ENCODE results near the gene PRKAA2. TPM values are rescaled to one million over a fixed set of nuclear protein-coding genes. Genes with fewer than 3 reads are reported as not detected.

The PRKAA2 gene
- total and polyA plus RNA-seq, 2 of the 4 experiments (the other 2 are of a cell fraction): 0.72 to 1.4 TPM

GRCh38 chr1:56645677-56646305 is 677 bp downstream of the PRKAA2 start:
- Histone ChIP-seq H3K79me1 (ENCODE audit: low read depth in 1 of 2, low read length in 2 of 2) (peaks cover 0 to 6% of the 10 kb centered on the region in 2 experiments; a peak in 2 of 4 replicates), H3K56ac (ENCODE audit: extremely low read depth, insufficient read depth, low read length) (no peak overlapping the region), H3K9ac (ENCODE audit: low read depth, low read length) (peak overlapping the region; percentile 67), H3K23ac (ENCODE audit: low read depth, low read length) (peak overlapping the region; percentile 87), H3K18ac (ENCODE audit: low read depth, low read length) (peak overlapping the region; percentile 66), H3K4me1 (ENCODE audit: control insufficient read depth, insufficient read depth, low read length) (peaks cover 2% of the 10 kb centered on the region; the same call in 1 of the 2 replicates), H4K8ac (ENCODE audit: low read depth in 2 of 2, low read length in 2 of 2) (peak overlapping the region; percentile 15 to 63; a peak in 3 of 4 replicates), H3K9me1 (ENCODE audit: insufficient read depth, low read length) (no peaks in the 10 kb centered on the region), H4K5ac (ENCODE audit: low read depth, low read length) (peak overlapping the region; percentile 37; the same call in 1 of the 2 replicates), H3K9me3 (ENCODE audit: control insufficient read depth, insufficient read depth, low read length) (no peaks in the 10 kb centered on the region), H4K91ac (ENCODE audit: insufficient read depth, low read depth, low read length) (peak overlapping the region; percentile 44; the same call in 1 of the 2 replicates), H2BK15ac (ENCODE audit: low read depth, low read length) (peak overlapping the region; percentile 28; the same call in 1 of the 3 replicates), H2BK120ac (ENCODE audit: low read depth, low read length) (peak overlapping the region; percentile 48; the same call in 1 of the 2 replicates), H3K27ac (ENCODE audit: insufficient read depth, low read length) (no peak overlapping the region; the same call in 1 of the 2 replicates), H2AFZ (replicated peaks; ENCODE audit: low read length, poor library complexity) (peak overlapping the region; percentile 99), H3K27me3 (ENCODE audit: control insufficient read depth, insufficient read depth, low read length) (no peaks in the 10 kb centered on the region), H3K4me3 (ENCODE audit: insufficient read depth, low read depth, low read length) (peak overlapping the region; percentile 92), H4K20me1 (ENCODE audit: insufficient read depth, low read length) (no peaks in the 10 kb centered on the region), H3K14ac (replicated peaks; ENCODE audit: low read depth, low read length) (peak overlapping the region; percentile 16; the same call in 1 of the 2 replicates), H2BK5ac (ENCODE audit: low read depth, low read length, poor library complexity, severe bottlenecking) (no peak overlapping the region), H2BK20ac (ENCODE audit: low read depth, low read length) (no peak overlapping the region), H3K4me2 (ENCODE audit: low read depth, low read length) (peak overlapping the region; percentile 97), H2AK9ac (replicated peaks; ENCODE audit: low read depth, low read length, poor library complexity) (peak overlapping the region; percentile 47), H3K4ac (ENCODE audit: low read depth, low read length) (peak overlapping the region; percentile 38; the same call in 1 of the 2 replicates), H2AK5ac (ENCODE audit: low read depth, low read length) (no peak overlapping the region; the same call in 1 of the 2 replicates), H3K36me3 (ENCODE audit: control insufficient read depth, insufficient read depth, low read length) (no peaks in the 10 kb centered on the region)
- ATAC-seq (ENCODE audit: low read depth): peak; percentile 41
- POLR2A ChIA-PET (ENCODE audit: unreplicated experiment): interaction anchor here (0.6 kb wide), 1 partner anchor 70 kb away, joined by 3 read pairs; no protein-coding TSS in a partner anchor
- dilution Hi-C loops (cut with HindIII; ENCODE audit: low sequenced_read_pairs, unreplicated experiment): no loop called here
- DNase-seq: no peak
- CTCF ChIA-PET: no interaction called here
- in situ Hi-C loops (cut with MboI; ENCODE audit: low sequenced_read_pairs): no loop called here
- intact Hi-C loops (cut with micrococcal nuclease): loop anchor here (5.0 kb wide), 1 partner anchor 162 kb away; no protein-coding TSS in a partner anchor
- TF ChIP-seq SMC3 (IDR thresholded peaks at IDR 0.05; ENCODE audit: low read depth, low read length) (no peak), MAFK (IDR thresholded peaks at IDR 0.05; ENCODE audit: low read depth, low read length) (no peak), MAZ (IDR thresholded peaks at IDR 0.05; ENCODE audit: borderline replicate concordance, low read depth, low read length) (no peak), USF2 (IDR thresholded peaks at IDR 0.05; ENCODE audit: low read depth, low read length) (no peak)
- 6% methylated on average over 2 of the region's 18 CpGs; no CpG with 5 or more reads in 1 of the 2 experiments for WGBS, 2 experiments (ENCODE audit: extremely low coverage in 2 of 2, insufficient read length in 1 of 2)
- no TSS peak for BruUV-seq (replicated peaks)

Measured in IMR-90 (cell line).